ENCODE measurements around the gene NSMCE1. TPM values are rescaled to one million over a fixed set of nuclear protein-coding genes. Genes with fewer than 3 reads are reported as not detected.
A peak's percentile ranks its signal among the peaks of the same experiment; 100 is the strongest.
"Not testable (repeated sequence)": the region's sequence is repeated elsewhere in the genome, so short reads cannot be mapped to it uniquely, and the experiment has no call there.

The NSMCE1 gene
- total RNA-seq, 1 donor from 2014 or later = 34.0 TPM

DNA sequence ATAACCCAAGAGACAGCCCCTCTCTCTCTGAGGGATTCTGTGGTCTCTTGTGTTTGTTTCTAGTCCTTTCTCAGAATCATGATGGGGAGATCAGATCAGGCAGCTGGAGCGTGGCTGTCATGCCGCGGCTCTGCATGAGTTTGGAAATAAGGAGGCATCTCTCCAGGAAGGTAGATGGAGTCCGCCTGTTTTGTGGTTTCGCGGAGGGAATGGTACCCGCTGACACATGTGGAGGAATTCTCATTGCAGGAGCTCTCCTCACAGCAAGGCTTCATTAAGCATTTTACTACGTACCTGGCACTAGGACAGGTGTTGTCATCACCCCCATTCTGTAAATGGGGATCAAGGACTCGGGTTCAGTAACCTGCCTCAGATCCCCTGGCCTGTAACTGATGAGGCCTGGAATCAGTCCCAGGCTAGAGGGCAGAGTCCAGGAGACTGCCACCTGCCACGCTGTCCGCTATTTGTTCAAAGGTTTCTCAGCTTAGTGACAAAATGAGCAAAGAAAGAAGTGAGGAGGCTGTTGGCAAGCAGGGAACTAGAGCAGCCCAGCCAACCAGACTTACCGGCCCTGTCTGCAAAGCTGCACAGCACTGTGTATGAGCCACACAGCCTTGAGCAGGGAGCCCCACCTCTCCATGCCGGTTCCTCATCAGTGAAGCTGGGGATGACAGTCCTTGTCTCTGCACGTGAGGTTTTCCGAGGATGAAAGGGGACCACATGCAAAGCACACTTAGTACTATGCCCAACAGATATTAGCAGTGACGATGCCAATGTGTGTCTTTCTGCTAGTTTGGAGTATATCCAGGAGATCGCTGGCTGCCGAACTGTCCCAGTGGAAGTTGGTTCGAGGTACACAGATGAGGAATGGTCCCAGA is 54.2 kb downstream of the NSMCE1 start:
- DNase-seq = no peak

GRCh38 chr16:27211026-27211425 is 57.5 kb downstream of the NSMCE1 start:
- DNase-seq = no peak

DNA sequence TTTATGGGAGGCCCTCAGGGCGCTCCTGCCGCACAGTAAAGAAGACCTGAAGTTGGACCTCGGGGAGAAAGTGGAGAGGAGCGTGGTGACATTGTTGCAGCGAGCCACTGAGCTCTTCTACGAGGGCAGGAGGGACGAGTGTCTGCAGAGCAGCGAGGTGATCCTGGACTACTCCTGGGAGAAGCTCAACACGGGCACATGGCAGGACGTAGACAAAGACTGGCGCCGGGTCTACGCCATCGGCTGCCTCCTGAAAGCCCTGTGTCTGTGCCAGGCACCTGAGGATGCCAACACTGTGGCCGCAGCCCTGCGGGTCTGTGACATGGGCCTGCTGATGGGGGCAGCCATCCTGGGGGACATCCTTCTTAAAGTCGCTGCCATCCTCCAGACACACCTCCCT is 58.4 kb downstream of the NSMCE1 start:
- DNase-seq = no peak

DNA sequence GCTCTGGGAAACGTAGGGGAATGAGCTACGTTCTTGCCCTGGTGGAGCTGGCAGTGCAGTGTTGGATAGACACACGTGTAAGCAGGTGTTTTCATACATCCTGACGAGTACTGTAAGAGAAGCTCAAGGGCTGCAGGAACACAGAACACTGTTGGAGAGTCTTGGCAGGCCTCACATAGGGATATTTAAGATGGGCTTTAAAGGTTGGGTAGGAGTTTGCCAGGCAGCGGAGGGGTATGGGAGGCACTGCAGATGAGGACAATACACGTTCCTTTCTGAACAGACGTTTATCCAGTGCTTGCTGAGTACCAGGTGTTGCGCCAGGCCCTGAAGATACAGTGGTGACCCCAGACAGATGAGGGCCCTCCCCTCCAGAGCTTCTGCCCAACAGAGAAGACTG is 59.0 kb downstream of the NSMCE1 start:
- no peak for DNase-seq

- no peak for DNase-seq
These were observed 59.8 kb downstream of the NSMCE1 start for GRCh38 chr16:27208796-27209195.

DNA sequence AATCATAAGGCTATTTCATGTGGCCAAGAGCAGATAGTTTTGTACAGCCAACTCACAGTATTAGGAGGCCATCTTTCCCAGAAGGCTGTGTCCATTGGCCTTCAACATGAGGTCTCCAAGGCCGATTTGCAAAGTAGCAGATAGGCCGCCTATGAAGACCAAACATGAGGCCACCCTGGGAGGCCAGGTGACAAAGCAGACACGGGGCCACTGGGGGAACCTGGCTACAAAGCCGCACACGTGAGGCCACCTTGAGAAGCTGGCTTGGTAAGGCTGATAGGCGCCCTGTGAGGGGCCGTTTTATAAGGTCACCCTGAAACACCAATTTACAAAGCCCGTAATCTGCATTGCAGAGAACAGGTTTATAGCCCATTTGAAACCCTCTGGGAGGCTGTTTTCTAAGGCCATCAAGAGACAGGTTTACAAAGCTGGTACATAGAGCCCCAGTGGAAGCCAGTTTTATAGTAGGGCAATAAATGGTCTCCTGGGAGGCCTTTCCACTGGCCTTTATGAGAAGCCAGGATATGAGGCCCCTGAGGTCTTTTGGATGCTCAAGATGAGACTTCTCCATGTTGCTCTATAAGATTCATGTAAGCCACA is 60.4 kb downstream of the NSMCE1 start:
- no peak for DNase-seq

DNA sequence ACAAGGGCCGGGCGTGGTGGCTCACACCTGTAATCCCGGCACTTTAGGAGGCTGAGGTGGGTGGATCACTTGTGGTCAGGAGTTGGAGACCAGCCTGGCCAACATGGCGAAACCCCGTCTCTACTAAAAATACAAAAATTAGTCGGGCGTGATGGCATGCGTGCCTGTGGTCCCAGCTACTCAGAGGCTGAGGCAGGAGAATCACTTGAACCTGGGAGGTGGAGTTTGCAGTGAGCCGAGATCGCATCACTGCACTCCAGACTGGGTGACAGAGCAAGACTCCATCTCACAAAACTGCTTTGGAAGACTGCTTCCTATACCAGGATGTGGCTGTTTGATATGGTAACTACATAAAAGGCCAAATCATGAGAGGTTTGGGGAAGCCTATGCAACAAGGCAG is 61.5 kb downstream of the NSMCE1 start:
- not testable (repeated sequence) for DNase-seq

GRCh38 chr16:27205423-27206065 is 63.0 kb downstream of the NSMCE1 start:
- DNase-seq = no peak

GRCh38 chr16:27204312-27204915 is 64.2 kb downstream of the NSMCE1 start:
- DNase-seq = no peak

- peak; percentile 100 for DNase-seq
These were observed 64.9 kb downstream of the NSMCE1 start, which contains the start of gene KDM8 for GRCh38 chr16:27203507-27204311. TSS of gene KDM8 (plus strand) at chr16:27203526. CDS start at chr16:27210124, 6,598 bp downstream.

- no peak for DNase-seq
These were observed 65.6 kb downstream of the NSMCE1 start for GRCh38 chr16:27202923-27203506.

GRCh38 chr16:27200914-27201313 is 67.7 kb downstream of the NSMCE1 start:
- DNase-seq = not testable (repeated sequence)

GRCh38 chr16:27199736-27200135 is 68.8 kb downstream of the NSMCE1 start:
- DNase-seq = no peak

GRCh38 chr16:27199235-27199586 is 69.4 kb downstream of the NSMCE1 start:
- no peak for DNase-seq

- DNase-seq = no peak
These were observed 69.9 kb downstream of the NSMCE1 start for GRCh38 chr16:27198451-27199234.

DNA sequence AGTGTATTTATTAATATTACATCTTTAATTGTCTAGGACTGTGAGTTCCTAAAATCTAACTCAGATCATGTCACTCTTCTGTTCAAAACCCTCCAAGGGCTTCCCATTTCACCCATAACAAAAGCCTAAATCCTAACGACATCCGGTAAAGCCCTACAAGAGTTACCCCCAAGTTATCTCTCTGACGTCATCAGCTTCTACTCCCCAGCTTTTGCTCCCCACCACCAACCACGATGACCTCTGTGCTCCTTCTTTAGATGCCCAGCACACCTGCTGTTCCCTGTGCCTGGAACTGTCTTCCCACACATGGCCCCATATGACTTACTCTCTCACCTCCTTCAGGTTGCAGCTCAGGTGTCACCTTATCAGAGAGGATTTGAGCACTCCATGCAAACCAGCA is 71.6 kb downstream of the NSMCE1 start:
- no peak for DNase-seq

DNA sequence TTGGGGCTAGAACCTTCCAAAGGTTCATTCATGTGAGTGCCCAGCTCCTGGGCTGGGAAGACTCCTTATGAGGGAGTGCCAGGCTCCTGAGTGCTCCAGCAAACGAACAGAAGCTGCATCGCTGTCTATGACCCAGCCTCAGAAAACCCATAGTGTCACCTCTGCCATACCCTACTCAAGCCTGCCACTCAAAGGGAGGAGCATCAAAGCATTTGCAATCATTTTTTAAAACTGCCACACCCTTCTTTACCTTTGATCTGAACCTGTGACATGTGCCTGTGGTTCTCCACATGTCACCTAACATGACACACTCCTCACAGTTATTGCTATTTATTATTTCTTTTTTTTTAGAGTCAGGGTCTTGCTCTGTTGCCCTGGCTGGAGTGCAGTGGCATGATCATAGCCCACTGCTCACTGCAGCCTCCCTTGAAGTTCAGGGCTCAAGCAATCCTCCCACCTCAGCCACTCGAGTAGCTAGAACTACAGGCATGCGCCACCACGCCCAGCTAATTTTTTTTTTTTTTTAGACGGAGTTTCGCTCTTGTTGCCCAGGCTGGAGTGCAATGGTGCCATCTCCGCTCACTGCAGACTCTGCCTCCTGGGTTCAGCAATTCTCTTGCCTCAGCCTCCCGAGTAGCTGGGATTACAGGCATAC is 72.5 kb downstream of the NSMCE1 start:
- no peak for DNase-seq

DNA sequence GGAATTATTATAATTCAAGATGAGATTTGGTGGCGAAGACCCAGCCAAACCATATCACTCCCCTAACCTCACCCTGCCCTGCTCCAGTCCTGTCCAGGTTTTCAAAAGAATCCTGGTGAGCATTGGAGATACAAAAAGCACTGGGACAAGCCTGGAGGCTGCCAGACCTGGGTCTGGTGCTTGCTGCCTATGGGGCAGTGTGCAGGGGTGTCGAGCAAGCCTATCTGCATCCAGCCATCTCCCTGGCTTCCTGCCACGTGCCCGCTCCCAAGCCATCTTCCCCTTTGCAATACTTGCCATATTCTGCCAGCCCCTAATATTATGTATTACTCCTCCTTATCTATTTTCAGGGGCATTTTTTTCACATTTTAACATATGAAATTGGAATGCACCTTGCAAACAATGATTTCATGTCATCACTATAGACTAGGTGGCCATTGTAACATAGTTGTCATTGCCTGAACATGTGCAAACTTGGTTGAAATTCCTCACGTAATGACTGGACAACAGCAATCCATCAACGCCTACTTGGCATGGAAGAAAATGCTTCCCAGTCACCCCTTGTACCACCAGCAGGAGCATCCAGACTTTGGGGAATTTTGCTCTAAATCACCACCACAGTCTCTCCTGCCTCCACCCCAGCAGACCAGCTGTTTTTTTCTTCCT is 73.4 kb downstream of the NSMCE1 start:
- no peak for DNase-seq

- DNase-seq = no peak
These were observed 75.1 kb downstream of the NSMCE1 start for GRCh38 chr16:27193300-27193990.
